CD14-positive monocyte (primary cell): ENCODE data around the gene FAM149B1. TPM values are rescaled to one million over a fixed set of nuclear protein-coding genes. Genes with fewer than 3 reads are reported as not detected.

Source experiments
- DNase-seq, 3 donors: peaks; one replicate each; pipeline ENCODE4 v3.0.0-alpha.2; 2011 to 2022
- H2AFZ ChIP-seq: 2 replicates; pipeline ENCODE4 v1.6.0; 2012; ENCODE audit warnings: mild to moderate bottlenecking, low read depth, low read length, inconsistent platforms; ENCODE audit not compliant: insufficient read depth, poor library complexity, severe bottlenecking
- H3K27ac ChIP-seq, 2 donors: 1 replicate in 1 of 2; 2 replicates in 1 of 2; pipeline ENCODE4 v1.5.1; 2012 to 2013; ENCODE audit warnings: low read length in 2 of 2, control low read depth in 1 of 2, inconsistent platforms in 1 of 2, low read depth in 1 of 2, mild to moderate bottlenecking in 1 of 2
- H3K27me3 ChIP-seq, 2 donors: one replicate each; pipeline versions ENCODE4 v1.6.0 to v1.6.1; 2011 to 2013; ENCODE audit warnings: low read length in 2 of 2; ENCODE audit not compliant: control insufficient read depth in 2 of 2, insufficient read depth in 2 of 2
- H3K36me3 ChIP-seq, 2 donors: replicated peaks in 1 of 2; 1 replicate in 1 of 2; 2 replicates in 1 of 2; pipeline versions ENCODE4 v1.5.1 to v1.6.1; 2012 to 2013; ENCODE audit warnings: low read length in 2 of 2, control low read depth in 1 of 2, inconsistent platforms in 1 of 2, mild to moderate bottlenecking in 1 of 2; ENCODE audit not compliant: insufficient read depth in 2 of 2, control insufficient read depth in 1 of 2
- H3K4me1 ChIP-seq, 2 donors: 1 replicate in 1 of 2; 2 replicates in 1 of 2; pipeline versions ENCODE4 v1.5.1 to v1.6.1; 2012 to 2013; ENCODE audit warnings: low read length in 2 of 2, control low read depth in 1 of 2, inconsistent platforms in 1 of 2, mild to moderate bottlenecking in 1 of 2, moderate library complexity in 1 of 2; ENCODE audit not compliant: insufficient read depth in 2 of 2, control insufficient read depth in 1 of 2
- H3K4me2 ChIP-seq: replicated peaks from 2 replicates; pipeline ENCODE3; 2012; ENCODE audit warnings: low read length, moderate library complexity, mild to moderate bottlenecking; ENCODE audit not compliant: poor library complexity, severe bottlenecking; ENCODE audit errors: extremely low read depth
- H3K4me3 ChIP-seq, 3 experiments: fragments of 200-600 bp in 1 of 3; sonication (generic) in 1 of 3; replicated peaks in 1 of 3; 1 replicate in 2 of 3; 2 replicates in 1 of 3; pipeline ENCODE4 v1.5.1; 2011 to 2013; ENCODE audit warnings: low read length in 3 of 3, mild to moderate bottlenecking in 3 of 3, control low read depth in 2 of 3, low read depth in 2 of 3, inconsistent platforms in 1 of 3, moderate library complexity in 1 of 3
- H3K79me2 ChIP-seq: 2 replicates; pipeline ENCODE4 v1.6.0; 2012; ENCODE audit warnings: mild to moderate bottlenecking, control low read depth, inconsistent platforms, low read length, moderate library complexity; ENCODE audit not compliant: insufficient read depth
- H3K9ac ChIP-seq: 2 replicates; pipeline ENCODE4 v1.6.0; 2017; ENCODE audit warnings: low read length, mild to moderate bottlenecking; ENCODE audit not compliant: insufficient read depth, poor library complexity, severe bottlenecking
- H3K9me3 ChIP-seq, 2 donors: replicated peaks in 1 of 2; 1 replicate in 1 of 2; 2 replicates in 1 of 2; pipeline versions ENCODE4 v1.5.1 to v1.6.1; 2012 to 2013; ENCODE audit warnings: low read length in 2 of 2, control low read depth in 1 of 2; ENCODE audit not compliant: control insufficient read depth in 1 of 2, insufficient read depth in 1 of 2
- H4K20me1 ChIP-seq: 2 replicates; pipeline ENCODE4 v1.6.0; 2012; ENCODE audit warnings: mild to moderate bottlenecking, low read length, control low read depth, moderate library complexity; ENCODE audit not compliant: insufficient read depth
- H3K27ac Mint-ChIP-seq, 7 donors: one replicate each; pipeline ENCODE4 v1.8.0; 2020; ENCODE audit warnings: mild to moderate bottlenecking in 7 of 7, mixed read lengths in 7 of 7, moderate library complexity in 6 of 7, inconsistent platforms in 2 of 7
- H3K27me3 Mint-ChIP-seq, 3 donors: one replicate each; pipeline ENCODE4 v1.8.0; 2021 to 2022; ENCODE audit warnings: low read depth in 3 of 3, mild to moderate bottlenecking in 3 of 3, mixed read lengths in 3 of 3, moderate library complexity in 3 of 3, inconsistent platforms in 1 of 3
- H3K36me3 Mint-ChIP-seq, 2 donors: one replicate each; pipeline ENCODE4 v1.8.0; 2020; ENCODE audit warnings: mixed read lengths in 2 of 2, inconsistent platforms in 1 of 2, mild to moderate bottlenecking in 1 of 2
- H3K4me1 Mint-ChIP-seq: one replicate; pipeline ENCODE4 v1.8.0; 2020; ENCODE audit warnings: mild to moderate bottlenecking, mixed read lengths
- H3K4me3 Mint-ChIP-seq, 2 donors: one replicate each; pipeline ENCODE4 v1.8.0; 2020; ENCODE audit warnings: mild to moderate bottlenecking in 2 of 2, mixed read lengths in 2 of 2, moderate library complexity in 1 of 2
- H3K9me3 Mint-ChIP-seq, 7 donors: one replicate each; pipeline ENCODE4 v1.8.0; 2020 to 2022; ENCODE audit warnings: mixed read lengths in 7 of 7, mild to moderate bottlenecking in 6 of 7, moderate library complexity in 6 of 7, inconsistent platforms in 2 of 7
- CTCF ChIP-seq: fragments of 200-600 bp; IDR thresholded peaks from one replicate; pipeline ENCODE4 v1.8.0; 2022; ENCODE audit warnings: antibody characterized with exemption, mild to moderate bottlenecking
- WGBS: methylation state at CpG from one replicate; pipeline ENCODE4 v1.1.5; 2013; ENCODE audit warnings: missing lambda C conversion rate; ENCODE audit not compliant: insufficient coverage; 5-methylcytosine and 5-hydroxymethylcytosine counted together
- intact Hi-C, 2 donors: fragments of 100-400 bp; cut with micrococcal nuclease; formaldehyde crosslinking; loops; one replicate each; pipeline versions ENCODE4 v1.15.0 to v1.15.1; 2023
- polyA plus RNA-seq, 3 donors: library from polyadenylated mRNA; depleted of rRNA in 1 of 3; unstranded in 2 of 3; stranded (reverse) in 1 of 3; fragments of 300-500 nt in 2 of 3; fragments of >200 nt in 1 of 3; fragmentation: Illumina TruSeq in 2 of 3; gene quantifications; 1 replicate in 2 of 3; 2 replicates in 1 of 3; pipeline ENCODE4 v1.2.3, GENCODE V29; 2012 to 2021

FAM149B1 gene
- polyA plus RNA-seq, 3 donors, result 2.6 to 19.3 (median 2.6) TPM

- H3K27me3 Mint-ChIP-seq, result no peaks in the 10 kb centered on the region
- DNase-seq, result no peak
- peaks cover 0 to 8% of the 10 kb centered on the region in 2 donors for H3K4me1 ChIP-seq
Observed at GRCh38 chr10:73161662-73162061, 6.3 kb upstream of the FAM149B1 start.

DNA sequence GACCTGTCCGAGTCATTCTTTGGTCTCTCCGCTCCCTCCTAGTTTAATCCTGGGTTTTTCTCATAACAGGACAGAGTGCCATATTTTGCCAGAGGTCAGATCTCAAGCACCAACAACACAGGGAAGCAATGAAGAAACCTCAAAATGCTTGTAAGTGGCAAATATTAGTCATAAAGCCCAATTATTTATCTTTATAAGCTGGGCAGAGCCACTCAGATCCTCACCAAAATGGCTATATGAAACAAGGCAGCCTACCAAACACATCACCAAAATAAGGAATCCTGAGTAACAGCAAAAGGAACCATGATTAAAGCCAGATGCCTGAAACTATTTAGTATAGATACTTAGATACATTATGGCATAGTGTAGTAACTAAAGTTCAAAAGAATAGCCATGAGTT lies 4.8 kb upstream of the FAM149B1 start:
- H3K79me2 ChIP-seq, result peaks cover 78% of the 10 kb centered on the region
- no peak for TF ChIP-seq CTCF
- no peaks in the 10 kb centered on the region for H3K27me3 ChIP-seq
- H4K20me1 ChIP-seq, result peaks cover 27% of the 10 kb centered on the region
- H3K27ac Mint-ChIP-seq, result no peak overlapping the region
- H3K27me3 Mint-ChIP-seq, result no peaks in the 10 kb centered on the region
- intact Hi-C loops, result loop anchor here (5.0 to 10.0 kb wide), 3 partner anchors 48 to 801 kb away; partner anchors contain the start of gene NUDT13 (in 2 of the 2)
- peaks cover 20 to 49% of the 10 kb centered on the region in 2 donors for H3K36me3 ChIP-seq
- H3K4me2 ChIP-seq, result no peak overlapping the region
- H3K4me3 ChIP-seq, result no peak overlapping the region
- peaks cover 7 to 17% of the 10 kb centered on the region in 2 donors for H3K4me1 ChIP-seq
- no peak overlapping the region for H3K9ac ChIP-seq
- no peak overlapping the region for H3K4me3 Mint-ChIP-seq
- H2AFZ ChIP-seq, result no peak overlapping the region
- no peaks in the 10 kb centered on the region for H3K9me3 ChIP-seq
- peaks cover 25% of the 10 kb centered on the region for H3K4me1 Mint-ChIP-seq
- peaks cover 0 to 7% (median 0%) of the 10 kb centered on the region in 7 donors for H3K9me3 Mint-ChIP-seq
- no peak overlapping the region for H3K27ac ChIP-seq
- peaks cover 34 to 45% of the 10 kb centered on the region in 2 donors for H3K36me3 Mint-ChIP-seq
- no CpG with 5 or more reads among the region's 2 CpGs for whole genome bisulfite sequencing
- DNase-seq, result no peak

More at GRCh38 chr10:73161662-73162061, 6.3 kb upstream of the FAM149B1 start:
- Mint-ChIP-seq H3K27ac (peak overlapping the region in 1 of 7 donors; percentile 5), H3K36me3 (peaks cover 40 to 55% of the 10 kb centered on the region in 2 donors), H3K4me1 (peaks cover 17% of the 10 kb centered on the region), H3K4me3 (no peak overlapping the region), H3K9me3 (no peaks in the 10 kb centered on the region)
- no peak for TF ChIP-seq CTCF
- Histone ChIP-seq H4K20me1 (peaks cover 27% of the 10 kb centered on the region), H3K36me3 (peaks cover 24 to 55% of the 10 kb centered on the region in 2 donors), H3K4me2 (no peak overlapping the region), H3K4me3 (no peak overlapping the region), H3K9ac (no peak overlapping the region), H3K27ac (peak overlapping the region in 1 of 2 donors; percentile 10), H3K9me3 (no peaks in the 10 kb centered on the region), H2AFZ (no peak overlapping the region), H3K79me2 (peaks cover 64% of the 10 kb centered on the region), H3K27me3 (no peaks in the 10 kb centered on the region)
- intact Hi-C loops, result loop anchor here (5.0 to 10.0 kb wide), 3 partner anchors 47 to 799 kb away; partner anchors contain the start of gene NUDT13 (in 2 of the 2)
- 100% methylated on average over 3 of the region's 3 CpGs for WGBS
